ENCODE data around the gene PHACTR4. TPM values are rescaled to one million over a fixed set of nuclear protein-coding genes. Genes with fewer than 3 reads are reported as not detected.

PHACTR4 gene
- total and polyA plus RNA-seq, 9 of the 15 experiments (the other 6 are each of a cell fraction or from before 2014, with no cell fraction given) = 6.4 to 43.6 (median 14.2) TPM

DNA sequence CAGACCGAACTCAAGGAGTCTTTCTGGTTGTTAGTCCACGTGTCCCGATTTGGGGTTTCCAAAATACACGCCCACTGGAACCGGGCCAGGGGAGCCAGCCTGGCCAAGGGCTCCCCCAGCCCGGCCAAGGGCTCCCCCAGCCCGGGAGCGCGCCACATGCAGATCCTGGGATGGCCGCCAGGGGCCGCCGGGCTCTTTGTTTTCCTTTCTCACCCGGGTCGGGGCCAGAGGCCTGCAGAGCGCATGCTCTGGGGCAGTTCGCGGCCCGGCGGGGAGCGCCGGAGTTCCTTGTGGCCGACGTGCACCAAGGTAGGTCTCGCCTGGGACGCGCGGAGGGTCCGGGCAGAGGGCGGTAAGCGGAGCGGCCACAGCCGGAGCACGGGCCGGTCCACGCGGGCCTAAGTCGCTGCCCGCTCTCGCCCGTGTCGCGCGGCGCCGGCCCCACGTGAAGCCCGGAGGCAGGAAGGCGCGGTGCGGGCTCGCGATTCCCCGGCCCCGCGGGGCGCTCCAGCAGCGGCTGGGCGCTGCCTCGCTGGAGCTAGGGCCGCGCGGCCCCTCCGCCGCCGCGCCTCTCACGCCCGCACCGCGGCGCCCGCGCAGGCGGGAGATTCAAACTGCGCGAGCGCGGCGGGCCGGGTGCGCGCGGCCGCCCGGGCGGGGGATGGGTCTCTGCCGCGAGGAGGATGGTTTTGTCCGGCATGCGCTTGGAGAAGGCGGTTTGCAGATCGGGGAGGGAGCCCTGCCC is 148.6 kb downstream of the PHACTR4 start (continued):
- TF ChIP-seq, protein P1, sequence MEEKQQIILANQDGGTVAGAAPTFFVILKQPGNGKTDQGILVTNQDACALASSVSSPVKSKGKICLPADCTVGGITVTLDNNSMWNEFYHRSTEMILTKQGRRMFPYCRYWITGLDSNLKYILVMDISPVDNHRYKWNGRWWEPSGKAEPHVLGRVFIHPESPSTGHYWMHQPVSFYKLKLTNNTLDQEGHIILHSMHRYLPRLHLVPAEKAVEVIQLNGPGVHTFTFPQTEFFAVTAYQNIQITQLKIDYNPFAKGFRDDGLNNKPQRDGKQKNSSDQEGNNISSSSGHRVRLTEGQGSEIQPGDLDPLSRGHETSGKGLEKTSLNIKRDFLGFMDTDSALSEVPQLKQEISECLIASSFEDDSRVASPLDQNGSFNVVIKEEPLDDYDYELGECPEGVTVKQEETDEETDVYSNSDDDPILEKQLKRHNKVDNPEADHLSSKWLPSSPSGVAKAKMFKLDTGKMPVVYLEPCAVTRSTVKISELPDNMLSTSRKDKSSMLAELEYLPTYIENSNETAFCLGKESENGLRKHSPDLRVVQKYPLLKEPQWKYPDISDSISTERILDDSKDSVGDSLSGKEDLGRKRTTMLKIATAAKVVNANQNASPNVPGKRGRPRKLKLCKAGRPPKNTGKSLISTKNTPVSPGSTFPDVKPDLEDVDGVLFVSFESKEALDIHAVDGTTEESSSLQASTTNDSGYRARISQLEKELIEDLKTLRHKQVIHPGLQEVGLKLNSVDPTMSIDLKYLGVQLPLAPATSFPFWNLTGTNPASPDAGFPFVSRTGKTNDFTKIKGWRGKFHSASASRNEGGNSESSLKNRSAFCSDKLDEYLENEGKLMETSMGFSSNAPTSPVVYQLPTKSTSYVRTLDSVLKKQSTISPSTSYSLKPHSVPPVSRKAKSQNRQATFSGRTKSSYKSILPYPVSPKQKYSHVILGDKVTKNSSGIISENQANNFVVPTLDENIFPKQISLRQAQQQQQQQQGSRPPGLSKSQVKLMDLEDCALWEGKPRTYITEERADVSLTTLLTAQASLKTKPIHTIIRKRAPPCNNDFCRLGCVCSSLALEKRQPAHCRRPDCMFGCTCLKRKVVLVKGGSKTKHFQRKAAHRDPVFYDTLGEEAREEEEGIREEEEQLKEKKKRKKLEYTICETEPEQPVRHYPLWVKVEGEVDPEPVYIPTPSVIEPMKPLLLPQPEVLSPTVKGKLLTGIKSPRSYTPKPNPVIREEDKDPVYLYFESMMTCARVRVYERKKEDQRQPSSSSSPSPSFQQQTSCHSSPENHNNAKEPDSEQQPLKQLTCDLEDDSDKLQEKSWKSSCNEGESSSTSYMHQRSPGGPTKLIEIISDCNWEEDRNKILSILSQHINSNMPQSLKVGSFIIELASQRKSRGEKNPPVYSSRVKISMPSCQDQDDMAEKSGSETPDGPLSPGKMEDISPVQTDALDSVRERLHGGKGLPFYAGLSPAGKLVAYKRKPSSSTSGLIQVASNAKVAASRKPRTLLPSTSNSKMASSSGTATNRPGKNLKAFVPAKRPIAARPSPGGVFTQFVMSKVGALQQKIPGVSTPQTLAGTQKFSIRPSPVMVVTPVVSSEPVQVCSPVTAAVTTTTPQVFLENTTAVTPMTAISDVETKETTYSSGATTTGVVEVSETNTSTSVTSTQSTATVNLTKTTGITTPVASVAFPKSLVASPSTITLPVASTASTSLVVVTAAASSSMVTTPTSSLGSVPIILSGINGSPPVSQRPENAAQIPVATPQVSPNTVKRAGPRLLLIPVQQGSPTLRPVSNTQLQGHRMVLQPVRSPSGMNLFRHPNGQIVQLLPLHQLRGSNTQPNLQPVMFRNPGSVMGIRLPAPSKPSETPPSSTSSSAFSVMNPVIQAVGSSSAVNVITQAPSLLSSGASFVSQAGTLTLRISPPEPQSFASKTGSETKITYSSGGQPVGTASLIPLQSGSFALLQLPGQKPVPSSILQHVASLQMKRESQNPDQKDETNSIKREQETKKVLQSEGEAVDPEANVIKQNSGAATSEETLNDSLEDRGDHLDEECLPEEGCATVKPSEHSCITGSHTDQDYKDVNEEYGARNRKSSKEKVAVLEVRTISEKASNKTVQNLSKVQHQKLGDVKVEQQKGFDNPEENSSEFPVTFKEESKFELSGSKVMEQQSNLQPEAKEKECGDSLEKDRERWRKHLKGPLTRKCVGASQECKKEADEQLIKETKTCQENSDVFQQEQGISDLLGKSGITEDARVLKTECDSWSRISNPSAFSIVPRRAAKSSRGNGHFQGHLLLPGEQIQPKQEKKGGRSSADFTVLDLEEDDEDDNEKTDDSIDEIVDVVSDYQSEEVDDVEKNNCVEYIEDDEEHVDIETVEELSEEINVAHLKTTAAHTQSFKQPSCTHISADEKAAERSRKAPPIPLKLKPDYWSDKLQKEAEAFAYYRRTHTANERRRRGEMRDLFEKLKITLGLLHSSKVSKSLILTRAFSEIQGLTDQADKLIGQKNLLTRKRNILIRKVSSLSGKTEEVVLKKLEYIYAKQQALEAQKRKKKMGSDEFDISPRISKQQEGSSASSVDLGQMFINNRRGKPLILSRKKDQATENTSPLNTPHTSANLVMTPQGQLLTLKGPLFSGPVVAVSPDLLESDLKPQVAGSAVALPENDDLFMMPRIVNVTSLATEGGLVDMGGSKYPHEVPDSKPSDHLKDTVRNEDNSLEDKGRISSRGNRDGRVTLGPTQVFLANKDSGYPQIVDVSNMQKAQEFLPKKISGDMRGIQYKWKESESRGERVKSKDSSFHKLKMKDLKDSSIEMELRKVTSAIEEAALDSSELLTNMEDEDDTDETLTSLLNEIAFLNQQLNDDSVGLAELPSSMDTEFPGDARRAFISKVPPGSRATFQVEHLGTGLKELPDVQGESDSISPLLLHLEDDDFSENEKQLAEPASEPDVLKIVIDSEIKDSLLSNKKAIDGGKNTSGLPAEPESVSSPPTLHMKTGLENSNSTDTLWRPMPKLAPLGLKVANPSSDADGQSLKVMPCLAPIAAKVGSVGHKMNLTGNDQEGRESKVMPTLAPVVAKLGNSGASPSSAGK (IDR thresholded peaks at IDR 0.05) = no peak
- TF ChIP-seq CBX1 (IDR thresholded peaks at IDR 0.05; ENCODE audit: low read depth) = peak; percentile 87
- TF ChIP-seq RBM22 (IDR thresholded peaks at IDR 0.05; ENCODE audit: low read depth, low read length, poor library complexity, severe bottlenecking) = peak; percentile 58
- TF ChIP-seq ZNF431 (CRISPR knock-in tag; IDR thresholded peaks at IDR 0.05) = peak; percentile 69; the same call in 1 of the 2 replicates
- peak; percentile 92 for TF ChIP-seq FIP1L1 (IDR thresholded peaks at IDR 0.05; ENCODE audit: low read depth, low read length, poor library complexity, severe bottlenecking)
- TF ChIP-seq, protein P2, sequence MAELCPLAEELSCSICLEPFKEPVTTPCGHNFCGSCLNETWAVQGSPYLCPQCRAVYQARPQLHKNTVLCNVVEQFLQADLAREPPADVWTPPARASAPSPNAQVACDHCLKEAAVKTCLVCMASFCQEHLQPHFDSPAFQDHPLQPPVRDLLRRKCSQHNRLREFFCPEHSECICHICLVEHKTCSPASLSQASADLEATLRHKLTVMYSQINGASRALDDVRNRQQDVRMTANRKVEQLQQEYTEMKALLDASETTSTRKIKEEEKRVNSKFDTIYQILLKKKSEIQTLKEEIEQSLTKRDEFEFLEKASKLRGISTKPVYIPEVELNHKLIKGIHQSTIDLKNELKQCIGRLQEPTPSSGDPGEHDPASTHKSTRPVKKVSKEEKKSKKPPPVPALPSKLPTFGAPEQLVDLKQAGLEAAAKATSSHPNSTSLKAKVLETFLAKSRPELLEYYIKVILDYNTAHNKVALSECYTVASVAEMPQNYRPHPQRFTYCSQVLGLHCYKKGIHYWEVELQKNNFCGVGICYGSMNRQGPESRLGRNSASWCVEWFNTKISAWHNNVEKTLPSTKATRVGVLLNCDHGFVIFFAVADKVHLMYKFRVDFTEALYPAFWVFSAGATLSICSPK (IDR thresholded peaks at IDR 0.05; ENCODE audit: borderline replicate concordance) = no peak
- peak; percentile 81 for TF ChIP-seq HMGN3 (IDR thresholded peaks at IDR 0.05; ENCODE audit: borderline replicate concordance, extremely low read depth, insufficient read length, low read depth, low read length)
- 0 out of 2 replicates have a peak, but pooled peaks have one; percentile 24 for TF ChIP-seq EGR1 (conservative IDR thresholded peaks at IDR 0.05)
- no peak for TF ChIP-seq ZNF584 (CRISPR knock-in tag; IDR thresholded peaks at IDR 0.05; ENCODE audit: low read depth)
- TF ChIP-seq, protein P3, sequence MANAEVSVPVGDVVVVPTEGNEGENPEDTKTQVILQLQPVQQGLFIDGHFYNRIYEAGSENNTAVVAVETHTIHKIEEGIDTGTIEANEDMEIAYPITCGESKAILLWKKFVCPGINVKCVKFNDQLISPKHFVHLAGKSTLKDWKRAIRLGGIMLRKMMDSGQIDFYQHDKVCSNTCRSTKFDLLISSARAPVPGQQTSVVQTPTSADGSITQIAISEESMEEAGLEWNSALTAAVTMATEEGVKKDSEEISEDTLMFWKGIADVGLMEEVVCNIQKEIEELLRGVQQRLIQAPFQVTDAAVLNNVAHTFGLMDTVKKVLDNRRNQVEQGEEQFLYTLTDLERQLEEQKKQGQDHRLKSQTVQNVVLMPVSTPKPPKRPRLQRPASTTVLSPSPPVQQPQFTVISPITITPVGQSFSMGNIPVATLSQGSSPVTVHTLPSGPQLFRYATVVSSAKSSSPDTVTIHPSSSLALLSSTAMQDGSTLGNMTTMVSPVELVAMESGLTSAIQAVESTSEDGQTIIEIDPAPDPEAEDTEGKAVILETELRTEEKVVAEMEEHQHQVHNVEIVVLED (CRISPR knock-in tag; IDR thresholded peaks at IDR 0.05) = peak; percentile 86
- 0 out of 2 replicates have a peak, but pooled peaks have one; percentile 9 for TF ChIP-seq GABPB1 (CRISPR knock-in tag; IDR thresholded peaks at IDR 0.05)
- TF ChIP-seq ERF (CRISPR knock-in tag; IDR thresholded peaks at IDR 0.05) = peak; percentile 92; the same call in 1 of the 2 replicates

Measured in K562 (cell line).